ENCODE measurements around the gene FMN1.

GRCh38 chr15:33188641-33189257 is 5.8 kb downstream of the FMN1 start:
- TF ChIP-seq, protein P1, sequence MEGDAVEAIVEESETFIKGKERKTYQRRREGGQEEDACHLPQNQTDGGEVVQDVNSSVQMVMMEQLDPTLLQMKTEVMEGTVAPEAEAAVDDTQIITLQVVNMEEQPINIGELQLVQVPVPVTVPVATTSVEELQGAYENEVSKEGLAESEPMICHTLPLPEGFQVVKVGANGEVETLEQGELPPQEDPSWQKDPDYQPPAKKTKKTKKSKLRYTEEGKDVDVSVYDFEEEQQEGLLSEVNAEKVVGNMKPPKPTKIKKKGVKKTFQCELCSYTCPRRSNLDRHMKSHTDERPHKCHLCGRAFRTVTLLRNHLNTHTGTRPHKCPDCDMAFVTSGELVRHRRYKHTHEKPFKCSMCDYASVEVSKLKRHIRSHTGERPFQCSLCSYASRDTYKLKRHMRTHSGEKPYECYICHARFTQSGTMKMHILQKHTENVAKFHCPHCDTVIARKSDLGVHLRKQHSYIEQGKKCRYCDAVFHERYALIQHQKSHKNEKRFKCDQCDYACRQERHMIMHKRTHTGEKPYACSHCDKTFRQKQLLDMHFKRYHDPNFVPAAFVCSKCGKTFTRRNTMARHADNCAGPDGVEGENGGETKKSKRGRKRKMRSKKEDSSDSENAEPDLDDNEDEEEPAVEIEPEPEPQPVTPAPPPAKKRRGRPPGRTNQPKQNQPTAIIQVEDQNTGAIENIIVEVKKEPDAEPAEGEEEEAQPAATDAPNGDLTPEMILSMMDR (IDR thresholded peaks at IDR 0.05), result no peak
- no peak for TF ChIP-seq POLR2A (IDR thresholded peaks at IDR 0.05)

Measured in esophagus squamous epithelium (tissue), 4 donors.